Astrocyte (in vitro differentiated cells and primary cell): Measurements from ENCODE around the gene S1PR5. TPM values are rescaled to one million over a fixed set of nuclear protein-coding genes. Genes with fewer than 3 reads are reported as not detected.

Experiments used
- DNase-seq: peaks from one replicate; pipeline ENCODE4 v3.0.0-alpha.2; 2010; ENCODE audit warnings: low read depth
- FAIRE-seq: peaks from 2 replicates; lab custom pipeline; 2011; peaks lifted over from hg19 to GRCh38; lab: Jason Lieb, UNC
- H2AFZ ChIP-seq: 2 replicates; pipeline ENCODE4 v1.6.0; 2012; ENCODE audit warnings: low read depth, low read length, inconsistent platforms
- H3K27ac ChIP-seq: 2 replicates; pipeline ENCODE4 v1.5.1; 2011; ENCODE audit warnings: low read depth, low read length, inconsistent platforms
- H3K27me3 ChIP-seq: 2 replicates; pipeline ENCODE4 v1.6.0; 2011; ENCODE audit warnings: low read length, inconsistent platforms; ENCODE audit not compliant: insufficient read depth
- H3K36me3 ChIP-seq: 2 replicates; pipeline ENCODE4 v1.5.1; 2011; ENCODE audit warnings: low read length, inconsistent platforms; ENCODE audit not compliant: insufficient read depth
- H3K4me1 ChIP-seq: 2 replicates; pipeline ENCODE4 v1.5.1; 2011; ENCODE audit warnings: low read length, inconsistent platforms; ENCODE audit not compliant: insufficient read depth
- H3K4me2 ChIP-seq: 2 replicates; pipeline ENCODE4 v1.6.0; 2012; ENCODE audit warnings: low read length, inconsistent platforms
- H3K4me3 ChIP-seq: 2 replicates; pipeline ENCODE4 v1.5.1; 2011; ENCODE audit warnings: low read depth, mild to moderate bottlenecking, low read length, inconsistent platforms; ENCODE audit not compliant: insufficient read depth
- H3K79me2 ChIP-seq: 2 replicates; pipeline ENCODE4 v1.6.0; 2012; ENCODE audit warnings: mild to moderate bottlenecking, low read length, inconsistent platforms; ENCODE audit not compliant: insufficient read depth
- H3K9ac ChIP-seq: 2 replicates; pipeline ENCODE4 v1.6.0; 2012; ENCODE audit warnings: mild to moderate bottlenecking, low read length, inconsistent platforms
- H3K9me3 ChIP-seq: 2 replicates; pipeline ENCODE4 v1.5.1; 2012; ENCODE audit warnings: low read depth, mild to moderate bottlenecking, low read length, inconsistent platforms; ENCODE audit not compliant: insufficient read depth
- H4K20me1 ChIP-seq: 2 replicates; pipeline ENCODE4 v1.6.0; 2012; ENCODE audit warnings: low read length, inconsistent platforms; ENCODE audit not compliant: insufficient read depth
- H3K27ac Mint-ChIP-seq: one replicate; pipeline ENCODE4 v1.8.0; 2021; ENCODE audit warnings: mild to moderate bottlenecking, mixed read lengths; ENCODE audit not compliant: unreplicated experiment
- H3K27me3 Mint-ChIP-seq: one replicate; pipeline ENCODE4 v1.8.0; 2021; ENCODE audit warnings: low read depth, mixed read lengths; ENCODE audit not compliant: unreplicated experiment
- H3K36me3 Mint-ChIP-seq: one replicate; pipeline ENCODE4 v1.8.0; 2021; ENCODE audit warnings: low read depth, mixed read lengths; ENCODE audit not compliant: unreplicated experiment
- H3K4me1 Mint-ChIP-seq: one replicate; pipeline ENCODE4 v1.8.0; 2021; ENCODE audit warnings: low read depth, mixed read lengths; ENCODE audit not compliant: unreplicated experiment
- H3K4me3 Mint-ChIP-seq: one replicate; pipeline ENCODE4 v1.8.0; 2021; ENCODE audit warnings: mild to moderate bottlenecking, moderate library complexity, mixed read lengths; ENCODE audit not compliant: unreplicated experiment
- H3K9me3 Mint-ChIP-seq: one replicate; pipeline ENCODE4 v1.8.0; 2021; ENCODE audit warnings: mild to moderate bottlenecking, mixed read lengths; ENCODE audit not compliant: unreplicated experiment
- EZH2 ChIP-seq: IDR thresholded peaks from 2 replicates; pipeline ENCODE4 v1.6.1; 2012; ENCODE audit warnings: mild to moderate bottlenecking, low read length, inconsistent platforms; ENCODE audit not compliant: insufficient read depth
- total RNA-seq: library from RNA; stranded (reverse); gene quantifications from 2 replicates; pipeline ENCODE4 v1.2.1, GENCODE V29; 2021
- TF ChIP-seq, protein P1 (sequence below): IDR thresholded peaks from 2 replicates; pipeline ENCODE4 v1.5.1; 2011; ENCODE audit warnings: low read depth, mild to moderate bottlenecking, inconsistent platforms, low read length, moderate library complexity; ENCODE audit not compliant: insufficient read depth

The S1PR5 gene
- total RNA-seq, 1 donor from 2014 or later: 1.00 TPM

DNA sequence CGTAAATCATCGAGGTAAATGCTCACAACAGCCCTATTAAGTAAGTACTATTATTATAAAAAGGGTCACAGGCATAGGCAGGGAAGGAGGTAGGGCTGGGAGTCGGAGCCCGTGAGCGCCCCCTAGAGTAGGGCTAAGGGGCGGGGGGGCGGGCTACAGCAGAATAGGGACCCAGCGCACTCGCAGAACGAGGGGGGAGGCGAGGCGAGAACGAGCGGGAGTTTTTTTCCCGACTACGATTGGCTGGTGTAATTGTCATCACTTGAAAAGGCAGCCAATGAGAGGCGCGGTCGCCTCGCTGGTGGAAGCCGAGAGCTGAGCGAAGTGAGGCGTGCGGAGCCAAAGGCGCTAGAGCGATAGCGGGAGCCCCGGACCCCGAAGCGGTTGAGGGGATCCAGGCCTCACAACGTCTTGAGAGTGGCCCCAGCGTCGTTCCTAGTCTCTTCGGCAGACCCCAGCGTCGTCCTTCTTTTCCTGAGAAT is 38.3 kb downstream of the S1PR5 start:
- H3K27me3 ChIP-seq: peaks cover 3% of the 10 kb centered on the region
- no peaks in the 10 kb centered on the region for H3K9me3 ChIP-seq
- H3K9ac ChIP-seq: no peak overlapping the region
- peak overlapping the region; percentile 78 for H3K4me2 ChIP-seq
- H4K20me1 ChIP-seq: no peaks in the 10 kb centered on the region
- no peak overlapping the region for H3K27ac Mint-ChIP-seq
- H3K36me3 ChIP-seq: no peaks in the 10 kb centered on the region
- H3K4me1 Mint-ChIP-seq: no peaks in the 10 kb centered on the region
- no peak overlapping the region for H3K4me3 Mint-ChIP-seq
- peak; percentile 76 for DNase-seq
- H3K79me2 ChIP-seq: no peaks in the 10 kb centered on the region
- peak overlapping the region; percentile 34 for H3K4me3 ChIP-seq
- no peak overlapping the region for H3K27ac ChIP-seq
- FAIRE-seq: no peak
- H3K4me1 ChIP-seq: peaks cover 4% of the 10 kb centered on the region
- no peaks in the 10 kb centered on the region for H3K9me3 Mint-ChIP-seq
- H3K27me3 Mint-ChIP-seq: peaks cover 13% of the 10 kb centered on the region
- H2AFZ ChIP-seq: peak overlapping the region; percentile 80
- TF ChIP-seq, protein P1, sequence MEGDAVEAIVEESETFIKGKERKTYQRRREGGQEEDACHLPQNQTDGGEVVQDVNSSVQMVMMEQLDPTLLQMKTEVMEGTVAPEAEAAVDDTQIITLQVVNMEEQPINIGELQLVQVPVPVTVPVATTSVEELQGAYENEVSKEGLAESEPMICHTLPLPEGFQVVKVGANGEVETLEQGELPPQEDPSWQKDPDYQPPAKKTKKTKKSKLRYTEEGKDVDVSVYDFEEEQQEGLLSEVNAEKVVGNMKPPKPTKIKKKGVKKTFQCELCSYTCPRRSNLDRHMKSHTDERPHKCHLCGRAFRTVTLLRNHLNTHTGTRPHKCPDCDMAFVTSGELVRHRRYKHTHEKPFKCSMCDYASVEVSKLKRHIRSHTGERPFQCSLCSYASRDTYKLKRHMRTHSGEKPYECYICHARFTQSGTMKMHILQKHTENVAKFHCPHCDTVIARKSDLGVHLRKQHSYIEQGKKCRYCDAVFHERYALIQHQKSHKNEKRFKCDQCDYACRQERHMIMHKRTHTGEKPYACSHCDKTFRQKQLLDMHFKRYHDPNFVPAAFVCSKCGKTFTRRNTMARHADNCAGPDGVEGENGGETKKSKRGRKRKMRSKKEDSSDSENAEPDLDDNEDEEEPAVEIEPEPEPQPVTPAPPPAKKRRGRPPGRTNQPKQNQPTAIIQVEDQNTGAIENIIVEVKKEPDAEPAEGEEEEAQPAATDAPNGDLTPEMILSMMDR: no peak
- TF ChIP-seq EZH2: no peak
- no peaks in the 10 kb centered on the region for H3K36me3 Mint-ChIP-seq

DNA sequence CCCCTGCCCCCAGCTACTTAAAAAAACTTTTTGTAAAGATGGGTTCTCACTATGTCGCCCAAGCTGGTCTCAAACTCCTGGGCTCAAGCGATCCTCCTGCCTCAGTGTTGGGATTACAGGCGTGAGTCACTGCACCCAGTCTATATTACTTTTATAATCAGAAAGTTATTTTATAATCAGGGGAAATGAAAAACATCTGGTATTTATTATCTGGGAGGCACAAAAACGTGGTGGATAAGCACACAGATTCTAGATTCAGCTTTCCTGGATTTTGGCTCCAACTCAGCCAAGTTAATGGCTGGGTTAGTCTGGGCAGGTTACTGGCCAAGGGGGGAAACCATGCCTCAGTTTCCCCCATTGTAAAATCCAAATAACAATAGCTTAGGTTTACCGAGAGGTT is 38.8 kb downstream of the S1PR5 start:
- H2AFZ ChIP-seq: no peak overlapping the region
- peaks cover 4% of the 10 kb centered on the region for H3K4me1 ChIP-seq
- no peak for TF ChIP-seq EZH2
- TF ChIP-seq, protein P1: no peak
- Mint-ChIP-seq H3K27ac (no peak overlapping the region), H3K27me3 (peaks cover 13% of the 10 kb centered on the region), H3K36me3 (no peaks in the 10 kb centered on the region), H3K4me3 (no peak overlapping the region), H3K9me3 (no peaks in the 10 kb centered on the region), H3K4me1 (no peaks in the 10 kb centered on the region)
- no peak overlapping the region for H3K4me3 ChIP-seq
- H3K79me2 ChIP-seq: no peaks in the 10 kb centered on the region
- FAIRE-seq: no peak
- no peak for DNase-seq
- H3K27ac ChIP-seq: no peak overlapping the region
- no peaks in the 10 kb centered on the region for H3K9me3 ChIP-seq
- H3K9ac ChIP-seq: no peak overlapping the region
- H3K36me3 ChIP-seq: no peaks in the 10 kb centered on the region
- peak overlapping the region; percentile 52 for H3K4me2 ChIP-seq
- H4K20me1 ChIP-seq: no peaks in the 10 kb centered on the region
- H3K27me3 ChIP-seq: peaks cover 3% of the 10 kb centered on the region

DNA sequence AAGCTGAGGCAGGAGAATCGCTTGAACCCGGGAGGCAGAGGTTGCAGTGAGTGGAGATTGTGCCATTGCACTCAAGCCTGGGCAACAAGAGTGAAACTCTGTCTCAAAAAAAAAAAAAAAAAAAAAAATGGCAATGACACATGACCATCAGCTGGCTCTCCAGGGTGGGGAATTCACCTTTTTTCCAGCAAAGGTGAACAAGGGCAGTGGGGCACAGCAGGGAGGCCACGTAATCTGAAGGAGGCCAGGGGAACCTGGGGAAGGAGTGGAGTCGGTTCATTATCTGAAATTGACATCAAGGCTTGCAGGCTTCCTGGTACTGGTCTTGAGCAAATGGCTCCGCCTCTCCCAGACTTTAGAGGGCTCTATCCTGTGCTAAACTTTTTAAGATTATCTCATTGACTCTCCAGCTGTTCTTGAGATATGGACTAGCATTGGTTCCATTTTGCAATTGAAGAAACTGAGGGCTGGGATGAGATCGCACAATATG is 42.2 kb downstream of the S1PR5 start:
- Histone ChIP-seq H3K4me2 (no peak overlapping the region), H3K27ac (no peak overlapping the region), H3K4me3 (no peak overlapping the region), H3K79me2 (no peaks in the 10 kb centered on the region), H2AFZ (no peak overlapping the region), H3K4me1 (peaks cover 4% of the 10 kb centered on the region), H3K36me3 (no peaks in the 10 kb centered on the region), H3K9ac (no peak overlapping the region), H3K27me3 (peaks cover 3% of the 10 kb centered on the region), H4K20me1 (no peaks in the 10 kb centered on the region), H3K9me3 (no peaks in the 10 kb centered on the region)
- H3K27ac Mint-ChIP-seq: no peak overlapping the region
- TF ChIP-seq, protein P1: no peak
- TF ChIP-seq EZH2: no peak
- no peaks in the 10 kb centered on the region for H3K9me3 Mint-ChIP-seq
- peaks cover 17% of the 10 kb centered on the region for H3K27me3 Mint-ChIP-seq
- FAIRE-seq (no peak), DNase-seq (no peak)
- H3K36me3 Mint-ChIP-seq: no peaks in the 10 kb centered on the region
- no peaks in the 10 kb centered on the region for H3K4me1 Mint-ChIP-seq
- no peak overlapping the region for H3K4me3 Mint-ChIP-seq
